HG03521 (cell line): ENCODE data around the gene WFS1.

ENCODE experiments used
- ATAC-seq: cut with Tn5 transposase; IDR thresholded peaks from one replicate; pipeline ENCODE4 v1.9.1; 2021; ENCODE audit warnings: mild to moderate bottlenecking, moderate library complexity; ENCODE audit not compliant: unreplicated experiment

Gene WFS1

GRCh38 chr4:6324461-6324998, 54.9 kb downstream of the WFS1 start:
- ATAC-seq: no peak

GRCh38 chr4:6324999-6325787, 55.5 kb downstream of the WFS1 start:
- ATAC-seq: no peak

GRCh38 chr4:6325788-6326290, 56.2 kb downstream of the WFS1 start:
- no peak for ATAC-seq

DNA sequence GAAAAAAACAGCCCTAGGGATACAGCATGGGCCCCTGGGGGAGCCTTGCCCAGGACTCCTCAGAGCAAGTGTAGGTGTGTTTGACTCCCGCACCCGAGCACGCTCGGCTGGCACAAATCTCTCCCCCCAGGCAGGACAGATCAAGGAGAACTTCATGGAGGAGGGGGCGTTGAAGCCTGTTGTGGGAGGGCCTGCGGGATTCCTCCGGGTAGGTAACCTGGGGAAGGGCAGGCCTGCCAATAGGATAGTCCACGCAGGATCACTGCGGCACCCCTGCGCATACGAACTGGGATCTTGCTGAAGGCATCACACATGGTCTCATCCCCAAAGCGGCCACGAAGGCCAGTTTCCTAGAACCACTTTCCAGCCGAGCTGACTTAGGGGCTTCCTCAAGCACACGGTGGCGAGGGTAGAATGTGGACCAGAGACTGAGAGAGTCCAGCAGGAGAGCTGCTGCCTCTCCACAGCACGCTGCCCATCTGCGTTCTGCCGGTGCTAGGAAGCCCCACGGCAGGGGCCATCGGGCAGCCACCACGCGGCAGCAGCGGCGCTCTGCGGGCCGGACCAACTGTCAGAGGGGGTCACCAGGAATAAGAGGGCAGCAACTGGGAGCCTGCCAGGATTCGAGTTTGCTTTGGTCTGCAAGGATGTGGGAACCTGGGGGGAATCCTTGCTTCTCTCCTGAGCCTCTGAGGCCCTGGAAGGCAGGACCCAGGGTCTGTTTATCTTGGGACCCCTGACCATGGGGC, 56.8 kb downstream of the WFS1 start:
- no peak for ATAC-seq

GRCh38 chr4:6327220-6327917, 57.7 kb downstream of the WFS1 start:
- ATAC-seq: no peak

- no peak for ATAC-seq
These were observed 58.9 kb downstream of the WFS1 start for GRCh38 chr4:6328526-6328925.

- ATAC-seq: no peak
These were observed 60.1 kb downstream of the WFS1 start for GRCh38 chr4:6329478-6330383.

DNA sequence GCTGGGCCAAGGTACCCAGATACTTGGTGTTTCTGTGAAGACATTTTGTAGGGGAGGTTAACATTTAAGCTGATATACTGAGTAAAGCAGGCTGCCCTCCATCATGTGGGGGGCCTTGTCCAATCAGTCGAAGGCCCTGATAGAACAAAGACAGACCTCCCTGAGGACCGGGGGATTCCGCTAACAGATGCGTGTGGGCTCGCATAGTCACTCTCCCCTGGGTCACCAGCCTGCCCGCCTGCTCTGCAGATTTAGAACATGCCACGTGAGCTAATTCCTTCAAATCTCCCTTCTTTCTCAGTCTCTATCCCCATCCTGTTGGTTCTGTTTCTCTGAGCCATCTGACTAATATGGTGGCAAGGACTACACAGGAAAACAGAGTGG, 60.7 kb downstream of the WFS1 start:
- no peak for ATAC-seq

DNA sequence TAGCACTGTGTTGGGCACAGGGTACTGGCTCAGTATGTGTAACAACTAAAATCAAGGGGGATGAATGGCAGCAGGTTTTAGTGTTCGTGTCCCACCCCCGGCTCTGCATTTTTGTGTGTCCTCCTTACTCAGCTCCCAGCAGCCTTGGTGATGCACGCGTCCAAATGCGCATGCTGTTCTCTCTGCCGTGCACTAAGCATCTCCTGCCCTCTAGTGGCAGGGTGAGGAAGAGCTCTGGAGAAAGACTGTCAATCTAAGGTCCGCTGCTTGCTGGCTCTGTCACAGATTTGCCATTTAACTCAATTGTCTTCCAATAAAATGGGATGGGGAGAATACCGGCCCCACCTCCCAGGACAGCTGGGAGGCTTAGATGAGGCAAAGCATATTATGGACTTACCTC, 61.4 kb downstream of the WFS1 start:
- no peak for ATAC-seq

- no peak for ATAC-seq
These were observed 61.8 kb downstream of the WFS1 start for GRCh38 chr4:6331468-6331867.

GRCh38 chr4:6332042-6332668, 62.5 kb downstream of the WFS1 start:
- ATAC-seq: no peak

GRCh38 chr4:6332669-6333050, 63.0 kb downstream of the WFS1 start:
- ATAC-seq: no peak

- ATAC-seq: no peak
These were observed 63.9 kb downstream of the WFS1 start for GRCh38 chr4:6333301-6334202.

GRCh38 chr4:6334203-6334887, 64.7 kb downstream of the WFS1 start:
- ATAC-seq: no peak

DNA sequence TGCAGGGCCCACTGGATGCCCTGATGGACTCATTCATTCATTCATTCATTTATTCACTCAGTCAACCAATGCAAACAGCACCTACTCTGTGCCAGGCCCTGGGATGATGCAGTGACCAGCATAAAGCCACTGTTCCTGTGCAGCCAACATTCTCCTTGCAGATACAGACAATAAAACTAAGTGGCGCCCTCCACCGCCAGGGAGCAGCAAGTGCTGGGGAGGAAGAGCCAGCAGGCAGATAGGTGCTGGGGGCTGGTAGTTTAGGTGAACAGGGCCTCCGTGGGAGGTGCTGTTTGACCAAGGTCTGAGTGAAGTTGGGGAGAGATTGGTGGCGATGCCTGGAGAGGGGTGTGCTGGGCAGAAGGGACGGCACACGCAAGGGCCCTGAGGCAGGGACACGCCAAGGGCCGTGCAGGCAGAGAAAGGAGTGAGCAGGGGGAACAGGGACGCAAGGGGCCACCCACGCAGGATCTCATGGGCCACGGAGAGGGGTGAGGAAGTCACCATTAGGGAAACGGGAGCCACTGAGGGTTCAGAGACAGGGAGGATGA, 65.5 kb downstream of the WFS1 start:
- ATAC-seq: no peak

- ATAC-seq: no peak
These were observed 66.5 kb downstream of the WFS1 start for GRCh38 chr4:6336166-6336565.

- no peak for ATAC-seq
These were observed 67.8 kb downstream of the WFS1 start for GRCh38 chr4:6337331-6337935.
